NCI-H2227 (cell line): Measurements from ENCODE around the gene FRA10AC1.
"Not testable (repeated sequence)": the region's sequence is repeated elsewhere in the genome, so short reads cannot be mapped to it uniquely, and the experiment has no call there.

Source experiments
- DNase-seq: peaks from one replicate; lab custom pipeline; 2025; ENCODE audit not compliant: unreplicated experiment; lab: John Stamatoyannopoulos, UW

The FRA10AC1 gene

DNA sequence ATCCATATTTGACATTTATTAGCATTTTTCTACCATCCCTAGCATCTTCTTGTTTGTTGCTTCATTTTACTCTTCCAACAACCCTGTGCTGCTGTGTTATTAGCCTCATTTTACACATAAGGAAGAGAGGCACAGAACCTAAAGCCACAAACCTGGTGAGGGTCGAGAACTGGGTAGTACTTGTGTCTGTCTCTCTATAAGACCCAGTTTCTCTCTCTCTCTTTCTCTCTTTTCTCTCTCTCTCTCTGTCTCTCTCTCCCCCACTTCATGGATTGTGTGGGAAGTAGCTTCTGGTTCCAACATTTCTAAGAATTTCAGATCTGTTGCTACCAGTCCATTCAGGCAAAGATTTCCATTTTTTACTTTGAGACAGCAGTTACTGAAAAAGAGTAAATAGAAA is 1.4 kb upstream of the FRA10AC1 start:
- no peak for DNase-seq

DNA sequence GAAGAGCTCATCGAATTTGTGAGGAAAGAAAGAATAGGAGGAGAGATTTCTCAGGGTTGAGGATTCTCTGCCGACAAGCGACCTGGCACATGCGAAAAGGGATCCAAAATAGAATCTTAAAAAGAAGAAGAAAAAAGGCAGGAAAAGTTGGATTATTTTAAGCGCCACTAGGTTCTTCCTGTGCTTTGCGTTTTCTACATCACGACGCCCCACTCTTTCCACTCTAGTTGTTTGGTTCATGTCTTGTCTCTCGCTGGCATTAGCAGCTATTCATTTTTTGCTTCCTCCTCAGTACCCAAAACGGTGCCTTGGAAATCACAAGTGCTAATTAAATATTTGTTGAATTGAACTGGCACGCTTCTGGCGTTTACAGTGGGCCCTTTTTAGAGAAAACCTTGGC is 674 bp upstream of the FRA10AC1 start:
- DNase-seq = peak; percentile 10

DNA sequence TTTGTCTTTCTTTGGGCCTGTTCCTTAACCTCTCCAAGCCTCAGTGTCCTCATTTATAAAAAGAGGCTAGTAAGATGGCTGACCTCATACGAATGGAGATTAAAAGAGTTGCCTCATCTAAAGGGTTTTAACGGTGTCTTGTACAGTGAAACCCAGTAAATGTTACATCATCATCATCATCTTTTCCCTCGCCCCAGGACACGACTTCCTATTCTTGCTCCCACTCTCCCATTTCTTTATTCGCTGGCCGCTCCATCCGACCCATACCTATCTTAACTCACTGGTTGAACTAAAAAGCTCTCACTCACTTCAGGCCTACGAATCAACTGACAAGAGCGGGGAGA is 554 bp downstream of the FRA10AC1 start:
- peak; percentile 45 for DNase-seq

DNA sequence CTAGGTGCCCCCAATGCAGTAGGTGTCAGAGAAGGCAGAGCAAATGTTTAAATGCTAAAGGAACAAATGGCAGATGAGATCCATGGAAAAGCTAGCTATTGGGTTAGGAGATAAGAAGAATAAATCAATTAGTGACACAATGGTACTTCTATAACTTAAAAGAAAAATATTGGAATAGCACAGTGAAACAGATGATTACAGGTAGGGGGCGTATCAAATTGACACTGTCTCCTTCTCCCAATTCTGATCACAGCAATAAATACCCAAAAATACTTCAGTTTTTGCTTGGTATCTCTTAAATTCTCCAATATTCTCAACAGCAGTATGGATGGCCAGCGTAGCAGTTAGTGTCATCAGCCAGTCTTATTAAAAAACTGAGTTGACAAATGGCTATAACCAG is 5.2 kb downstream of the FRA10AC1 start:
- DNase-seq = no peak

DNA sequence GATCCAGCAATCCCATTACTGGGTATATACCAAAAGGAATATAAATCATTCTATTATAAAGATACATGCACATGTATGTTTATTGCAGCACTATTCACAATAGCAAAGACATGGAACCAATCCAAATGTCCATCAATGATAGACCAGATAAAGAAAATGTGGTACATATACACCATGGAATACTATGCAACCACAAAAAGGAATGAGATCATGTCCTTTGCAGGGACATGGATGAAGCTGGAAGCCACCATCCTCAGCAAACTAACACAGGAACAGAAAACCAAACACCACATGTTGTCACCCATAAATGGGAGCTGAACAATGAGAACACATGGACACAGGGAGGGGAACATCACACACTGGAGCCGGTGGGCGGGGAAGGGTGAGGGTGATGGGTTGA is 5.8 kb downstream of the FRA10AC1 start:
- DNase-seq = not testable (repeated sequence)

DNA sequence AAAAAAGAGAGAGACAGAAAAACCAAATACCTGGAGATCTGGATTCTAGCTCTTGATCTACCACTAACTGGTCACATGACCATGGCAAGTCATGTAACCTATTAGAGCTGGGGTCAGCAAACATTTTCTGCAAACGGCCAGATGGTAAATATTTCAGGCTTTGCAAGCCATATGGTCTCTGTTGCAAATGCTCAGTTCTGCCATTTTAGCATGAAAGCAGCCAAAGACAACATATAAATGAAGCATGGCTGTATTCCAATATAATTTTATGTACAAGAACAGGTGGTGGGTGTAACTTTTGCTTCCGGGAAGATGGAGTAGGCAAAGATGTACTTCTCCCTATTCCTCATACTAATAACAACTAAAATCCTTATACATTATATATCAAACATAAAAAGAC is 6.7 kb downstream of the FRA10AC1 start:
- no peak for DNase-seq

DNA sequence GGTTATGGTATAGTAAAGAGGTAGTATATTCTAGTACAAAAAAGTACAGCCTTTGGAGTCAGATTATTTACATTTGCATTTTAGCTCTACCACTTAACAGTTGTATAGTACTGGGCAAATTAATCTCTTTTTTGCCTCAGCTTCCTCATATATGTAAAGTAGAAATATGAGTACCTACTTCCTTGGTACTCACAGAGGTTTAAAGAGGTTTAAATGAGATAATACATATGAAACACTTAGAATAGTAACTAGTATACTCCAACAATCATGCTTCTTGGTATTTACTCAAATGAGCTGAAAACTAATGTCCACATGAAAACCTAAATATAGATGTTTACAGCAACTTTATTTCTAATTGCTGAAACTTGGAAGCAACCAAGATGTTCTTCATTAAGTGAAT is 14.7 kb downstream of the FRA10AC1 start:
- DNase-seq = no peak

DNA sequence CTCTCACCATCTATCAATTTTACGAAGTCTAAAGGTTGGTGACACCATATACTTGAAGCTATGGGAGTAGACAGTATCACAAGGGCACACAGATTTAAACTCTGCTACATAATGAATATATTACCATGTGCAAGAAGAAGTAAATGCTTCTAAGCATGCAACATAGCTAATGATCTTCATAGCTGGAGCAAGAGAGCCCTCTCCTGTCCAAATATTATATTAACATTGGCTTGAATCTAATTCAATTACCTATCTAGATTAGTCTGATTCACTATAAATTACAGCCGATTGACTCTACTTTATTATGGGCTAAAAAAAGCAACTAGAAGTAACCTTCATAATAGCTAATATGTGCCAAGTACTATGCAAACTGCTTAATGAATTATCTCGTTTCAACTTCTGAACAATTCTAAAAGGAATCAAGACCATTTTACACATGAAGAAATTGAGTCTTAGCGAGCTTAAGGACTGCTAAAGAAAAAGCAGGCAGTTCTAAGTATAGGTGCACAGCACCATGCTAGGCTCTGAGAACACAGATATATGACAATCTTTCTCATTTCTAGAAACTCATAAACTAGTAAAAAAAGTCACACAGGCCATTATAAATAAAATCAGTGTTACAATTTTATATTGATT is 21.9 kb downstream of the FRA10AC1 start:
- peak; percentile 44 for DNase-seq

DNA sequence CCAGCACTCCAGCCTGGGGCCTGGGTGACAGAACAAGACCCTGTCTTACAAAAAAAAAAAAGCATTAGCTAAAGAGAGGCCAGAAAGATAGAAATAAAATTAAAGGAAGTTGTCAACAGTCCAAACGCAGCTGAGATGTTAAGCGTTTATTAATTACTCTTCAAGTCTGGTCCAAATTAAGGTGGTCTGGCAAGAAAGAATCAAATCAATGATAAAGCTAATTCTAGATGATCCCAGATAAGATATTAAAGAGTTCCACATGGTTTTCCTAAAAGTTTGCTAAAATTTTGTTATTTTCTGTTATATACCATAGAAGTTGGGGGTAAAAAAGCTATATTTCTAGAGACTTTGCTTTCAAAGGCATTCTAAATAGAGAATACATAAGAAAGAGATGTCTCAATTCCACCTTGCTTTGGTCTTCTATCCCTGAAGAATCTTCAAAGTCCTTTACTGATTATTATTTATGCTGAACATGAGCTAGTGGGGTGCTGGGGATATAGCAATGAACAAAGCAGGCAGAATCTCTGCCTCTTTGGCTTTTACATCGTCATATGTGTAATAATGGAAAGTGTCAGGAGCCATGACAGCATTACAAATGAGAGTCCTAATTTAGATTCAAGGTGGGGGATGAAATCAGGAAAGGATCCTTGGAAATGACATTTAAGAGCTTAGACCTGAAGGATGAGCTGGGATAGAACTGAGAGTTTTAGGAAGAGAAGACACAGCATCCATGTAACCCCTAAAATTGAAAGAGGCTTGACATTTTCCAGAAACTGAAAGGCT is 23.4 kb downstream of the FRA10AC1 start:
- no peak for DNase-seq

DNA sequence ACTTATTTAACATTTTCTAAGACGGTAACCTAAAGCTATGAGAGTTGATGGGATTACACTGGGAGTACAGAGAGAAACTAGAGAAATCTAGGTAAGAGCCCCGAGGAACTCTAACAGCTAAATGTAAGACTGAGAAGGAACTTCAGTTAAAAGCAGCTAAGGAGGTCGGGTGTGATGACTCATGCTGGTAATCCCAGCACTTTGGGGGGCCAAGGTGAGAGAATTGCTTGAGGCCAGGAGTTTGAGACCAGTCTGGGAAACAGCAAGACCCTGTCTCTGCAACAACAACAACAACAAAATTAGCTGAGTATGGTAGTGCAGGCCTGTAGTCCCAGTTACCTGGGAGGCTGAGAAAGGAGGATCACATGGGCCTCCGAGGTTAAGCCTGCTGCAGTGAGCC is 24.0 kb downstream of the FRA10AC1 start:
- no peak for DNase-seq

DNA sequence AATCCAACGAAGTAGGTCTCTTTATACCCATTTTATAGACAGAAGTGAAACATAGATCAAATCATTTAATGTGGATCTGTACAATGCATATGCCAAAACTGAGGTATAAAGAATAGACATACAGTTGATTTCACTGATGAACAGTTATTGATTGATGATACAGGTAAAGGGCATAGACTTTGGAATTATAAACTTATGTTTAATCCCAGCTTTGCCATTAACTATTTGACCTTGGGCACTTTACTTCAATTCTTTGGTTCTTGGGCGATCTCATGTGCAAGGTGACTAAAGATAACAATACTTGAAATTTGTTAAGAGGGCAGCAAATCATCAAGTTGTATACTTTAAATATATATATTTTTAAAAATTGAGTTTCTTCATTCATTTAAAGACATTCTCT is 28.6 kb downstream of the FRA10AC1 start:
- no peak for DNase-seq

DNA sequence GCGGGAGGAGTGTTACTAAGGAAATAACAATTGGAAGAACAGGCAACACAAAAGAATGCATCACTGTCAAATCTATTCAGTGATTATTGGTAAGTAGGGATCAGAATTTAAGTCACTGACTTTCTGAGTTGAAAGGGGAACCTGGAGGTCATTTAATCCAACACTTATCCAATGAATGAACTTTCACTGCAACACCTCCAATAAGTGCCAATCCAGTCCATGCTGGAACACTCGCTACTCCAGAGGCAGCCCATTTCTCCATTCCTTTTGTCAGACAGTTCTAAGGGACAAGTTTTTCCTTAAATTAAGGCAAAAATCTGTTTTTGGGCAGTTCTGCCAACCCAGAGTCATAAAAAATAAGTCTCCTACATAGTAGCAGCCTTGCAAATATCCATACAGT is 29.5 kb downstream of the FRA10AC1 start:
- no peak for DNase-seq

DNA sequence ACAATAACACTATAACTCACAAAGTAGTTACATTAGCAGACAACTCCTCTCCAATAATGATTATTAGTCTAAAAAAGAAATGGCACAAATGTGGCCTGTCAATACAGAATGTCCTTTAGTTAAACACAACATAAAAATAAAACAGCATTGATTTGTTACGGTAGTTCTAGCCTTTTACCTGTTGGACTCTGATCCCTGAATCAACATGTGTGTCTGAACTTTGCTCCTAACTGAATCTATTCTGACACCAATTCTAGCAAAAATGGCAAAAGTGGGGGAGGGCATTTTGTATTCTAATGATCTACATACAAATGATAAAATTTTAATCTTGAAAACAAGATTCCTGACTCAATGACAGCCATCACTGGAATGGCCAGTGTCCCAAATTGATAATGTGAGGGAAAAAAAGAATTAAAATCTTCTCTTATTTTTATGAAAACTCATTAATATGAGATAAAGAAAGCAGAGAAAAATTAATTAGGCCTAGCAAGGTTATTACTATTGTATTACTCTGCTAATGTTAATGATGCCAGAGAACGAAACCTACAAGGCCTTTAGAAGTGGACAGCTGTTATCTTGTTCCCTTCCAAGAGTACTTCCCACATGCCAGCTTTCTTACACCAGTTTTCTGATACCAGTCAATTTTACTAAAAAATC is 30.2 kb downstream of the FRA10AC1 start:
- DNase-seq = no peak

DNA sequence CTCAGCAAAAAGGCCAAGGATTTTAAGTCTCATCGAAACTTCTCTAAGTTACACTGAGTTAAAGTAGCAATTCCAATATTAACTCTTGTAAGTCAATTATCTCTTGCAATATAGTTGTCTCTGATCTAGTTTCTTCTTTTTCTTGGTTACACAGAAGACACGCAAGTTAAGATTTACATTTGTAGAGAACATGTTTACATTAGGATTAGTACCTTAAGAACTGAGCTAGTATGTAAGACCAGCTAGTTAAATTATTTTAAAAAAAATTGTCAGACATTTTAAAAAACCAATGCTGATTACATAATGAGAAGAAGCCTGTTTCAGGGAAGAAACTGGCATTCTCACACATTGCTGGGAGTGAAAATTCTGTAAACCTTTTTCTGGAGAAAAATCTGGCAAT is 31.4 kb downstream of the FRA10AC1 start:
- no peak for DNase-seq

DNA sequence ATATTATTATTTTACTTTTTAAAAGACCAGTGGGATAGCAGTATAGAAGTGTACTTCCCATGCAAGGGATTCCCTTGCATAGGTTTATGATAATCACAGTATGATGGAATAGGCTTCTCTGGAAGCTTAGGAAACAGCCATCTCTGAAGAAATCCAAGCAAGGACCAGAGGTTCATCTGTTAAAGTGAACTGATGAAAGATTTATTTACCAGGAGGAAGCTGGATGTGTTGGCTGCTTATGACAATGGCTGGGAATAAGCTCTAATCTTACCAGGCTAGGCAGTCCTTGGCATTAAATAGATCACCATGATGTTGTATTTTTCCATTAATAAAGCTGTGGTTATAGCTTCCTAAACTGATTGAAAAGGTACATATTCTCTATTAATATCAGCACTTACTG is 32.0 kb downstream of the FRA10AC1 start:
- no peak for DNase-seq

DNA sequence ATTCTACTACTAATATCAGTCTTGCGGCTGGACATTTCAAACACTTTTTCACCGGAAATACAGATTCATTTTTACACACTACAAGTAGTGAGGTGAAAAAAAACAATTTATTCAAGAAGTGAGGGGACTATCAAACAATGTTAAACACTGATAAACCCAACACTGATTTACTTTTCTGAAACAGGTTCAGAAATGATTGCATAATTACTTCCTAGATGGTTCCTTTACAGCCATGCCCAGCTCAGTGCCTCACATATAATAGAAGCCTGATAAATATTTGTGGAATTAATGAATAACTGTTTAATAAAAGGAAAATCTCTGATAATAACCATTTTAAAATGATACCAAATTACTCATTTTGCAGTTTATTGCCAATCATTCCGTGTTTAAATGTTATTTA is 34.6 kb downstream of the FRA10AC1 start:
- no peak for DNase-seq

DNA sequence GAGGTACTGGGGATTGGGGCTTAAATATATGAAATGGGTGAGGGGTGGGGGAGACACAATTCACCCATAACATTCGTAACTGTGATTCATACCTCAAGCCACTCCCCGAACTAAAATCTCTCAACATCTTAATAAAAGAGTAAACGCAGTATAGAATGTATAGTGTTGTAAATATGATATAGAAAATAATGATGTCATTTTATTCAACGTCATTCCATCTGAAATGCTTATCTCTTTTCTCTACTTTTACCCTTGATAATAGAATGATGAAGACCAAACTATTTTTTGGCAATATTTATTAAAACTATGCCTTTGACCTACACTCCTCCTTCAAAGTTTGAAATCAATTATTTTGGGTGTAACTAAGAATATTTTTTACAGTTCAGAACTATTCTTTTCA is 36.4 kb downstream of the FRA10AC1 start:
- DNase-seq = no peak

DNA sequence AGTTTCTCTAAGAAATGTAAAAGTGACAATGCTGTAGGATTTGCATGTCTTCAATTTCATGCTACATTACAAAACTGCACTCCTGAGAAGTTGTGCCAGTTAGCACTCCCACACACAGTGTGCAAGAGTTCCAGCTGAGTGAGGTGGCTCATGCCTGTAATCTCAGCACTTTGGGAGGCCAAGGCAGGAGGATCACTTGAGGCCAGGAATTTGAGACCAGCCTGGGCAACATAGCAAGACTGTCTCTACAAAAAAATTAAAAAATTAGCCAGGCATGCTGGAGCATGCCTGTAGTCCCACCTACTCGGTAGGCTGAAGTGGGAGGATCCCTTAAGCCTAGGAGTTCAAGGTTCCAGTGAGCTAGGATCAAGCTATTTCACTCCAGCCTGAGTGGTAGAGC is 44.6 kb downstream of the FRA10AC1 start:
- no peak for DNase-seq

DNA sequence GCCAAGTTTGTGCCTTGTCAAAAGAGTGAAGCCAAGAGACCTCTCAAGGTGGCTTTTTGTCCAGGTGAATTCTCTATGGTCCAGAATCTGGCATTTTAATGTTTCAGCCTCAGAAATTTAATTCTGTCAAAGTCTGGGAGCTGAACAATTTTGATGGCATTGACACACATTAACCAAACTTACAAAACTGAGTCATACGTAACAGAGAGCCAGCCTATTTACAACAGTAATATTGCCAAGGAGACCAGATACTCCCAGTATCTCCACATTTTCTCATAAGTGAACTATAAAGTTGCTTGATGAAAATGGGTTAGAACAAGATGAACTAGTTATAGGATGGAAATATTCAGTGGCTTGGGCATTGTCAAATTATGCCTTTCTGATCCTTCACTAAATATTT is 46.2 kb downstream of the FRA10AC1 start:
- no peak for DNase-seq

DNA sequence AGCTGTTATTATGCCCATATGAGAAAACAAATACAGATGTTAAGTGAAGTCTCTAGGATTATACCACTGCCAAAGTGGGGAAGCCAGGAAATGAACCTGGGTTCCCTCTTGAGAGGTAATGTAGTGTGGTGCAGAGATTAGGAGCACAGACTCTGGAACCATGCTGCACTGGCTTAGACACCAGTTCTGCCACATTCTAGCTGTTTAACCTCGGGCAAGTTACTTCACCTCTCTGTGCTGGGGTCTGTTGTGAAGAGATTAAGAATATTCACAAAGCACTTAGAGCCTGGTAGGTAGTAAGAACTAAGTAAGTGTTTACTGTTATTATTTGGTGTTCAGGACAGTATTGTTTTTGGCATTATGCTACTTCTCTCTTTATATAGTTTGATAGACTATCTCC is 48.2 kb downstream of the FRA10AC1 start:
- DNase-seq = no peak

DNA sequence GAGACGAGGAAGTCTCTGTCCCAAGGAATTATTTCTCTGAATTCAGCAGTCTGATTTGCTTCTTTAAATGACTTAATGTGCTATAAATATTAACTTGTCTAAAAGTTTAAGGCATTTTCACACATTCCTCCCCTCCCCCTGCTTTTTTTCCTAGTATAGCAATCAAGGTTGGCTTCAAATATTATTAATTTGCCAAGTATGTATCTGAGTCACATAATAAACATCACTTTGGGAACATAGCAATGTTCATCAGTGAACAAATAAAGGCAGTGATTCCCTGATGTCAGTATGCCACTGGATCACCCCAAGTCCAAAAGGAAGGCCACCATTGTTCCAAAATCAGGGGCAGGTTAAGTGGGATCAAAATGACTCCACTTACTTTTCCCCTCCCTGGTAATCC is 49.5 kb downstream of the FRA10AC1 start:
- DNase-seq = no peak

DNA sequence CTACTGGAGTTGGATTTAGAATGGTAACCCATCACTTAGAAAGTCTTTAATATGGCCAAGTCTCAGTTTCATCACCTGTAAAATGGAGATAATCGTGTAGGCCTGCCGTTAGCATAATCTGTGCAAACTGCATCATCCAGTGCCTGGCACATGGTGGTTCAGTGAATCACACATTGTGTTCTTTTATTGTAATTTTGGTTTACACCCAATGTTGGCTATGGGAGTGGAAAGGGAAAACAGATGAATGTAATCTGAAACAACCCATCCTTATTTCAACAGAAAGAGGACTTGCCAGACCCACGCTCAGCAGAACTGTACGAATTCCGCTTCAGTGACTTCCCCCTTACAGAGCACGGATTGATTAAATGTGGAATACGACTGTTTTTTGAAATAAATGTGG is 62.6 kb downstream of the FRA10AC1 start:
- DNase-seq = no peak
